ENCODE results near the gene CDRT15L2.
"Not testable (repeated sequence)": the region's sequence is repeated elsewhere in the genome, so short reads cannot be mapped to it uniquely, and the experiment has no call there.

CDRT15L2 gene

DNA sequence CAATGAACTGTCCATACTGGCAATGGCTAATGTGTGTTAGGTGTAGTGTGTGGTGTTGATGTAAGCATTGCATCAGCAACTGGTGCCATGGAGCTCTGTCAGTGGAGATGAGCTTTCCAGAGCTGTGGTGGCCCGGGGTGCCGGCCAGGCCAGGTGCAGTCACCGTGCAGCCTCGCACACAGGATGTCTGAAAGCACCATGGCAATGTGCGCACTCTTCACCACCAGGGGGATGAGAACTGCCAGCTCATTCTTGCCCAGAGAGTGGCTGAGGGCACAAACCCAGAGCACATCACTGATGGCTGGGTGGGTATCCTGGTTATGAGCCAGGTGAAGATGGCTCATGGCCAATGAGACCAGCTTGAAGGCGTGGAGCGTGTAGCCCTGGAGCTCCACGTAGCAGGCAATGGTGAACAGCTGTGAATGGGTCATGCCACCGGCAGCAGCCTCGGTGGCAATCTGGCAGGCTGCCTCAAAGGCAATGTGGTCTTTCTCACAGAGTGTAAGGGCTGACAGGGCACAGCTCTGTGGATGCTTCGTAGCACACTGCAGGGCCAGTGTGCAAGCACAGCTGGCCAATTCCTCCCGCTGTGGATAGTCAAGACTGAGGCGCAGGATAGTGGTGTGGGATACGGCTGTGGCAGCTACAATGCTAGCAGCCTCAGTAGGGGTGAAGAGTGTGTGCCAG lies 4.5 kb downstream of the CDRT15L2 start:
- peak; percentile 62 for DNase-seq

DNA sequence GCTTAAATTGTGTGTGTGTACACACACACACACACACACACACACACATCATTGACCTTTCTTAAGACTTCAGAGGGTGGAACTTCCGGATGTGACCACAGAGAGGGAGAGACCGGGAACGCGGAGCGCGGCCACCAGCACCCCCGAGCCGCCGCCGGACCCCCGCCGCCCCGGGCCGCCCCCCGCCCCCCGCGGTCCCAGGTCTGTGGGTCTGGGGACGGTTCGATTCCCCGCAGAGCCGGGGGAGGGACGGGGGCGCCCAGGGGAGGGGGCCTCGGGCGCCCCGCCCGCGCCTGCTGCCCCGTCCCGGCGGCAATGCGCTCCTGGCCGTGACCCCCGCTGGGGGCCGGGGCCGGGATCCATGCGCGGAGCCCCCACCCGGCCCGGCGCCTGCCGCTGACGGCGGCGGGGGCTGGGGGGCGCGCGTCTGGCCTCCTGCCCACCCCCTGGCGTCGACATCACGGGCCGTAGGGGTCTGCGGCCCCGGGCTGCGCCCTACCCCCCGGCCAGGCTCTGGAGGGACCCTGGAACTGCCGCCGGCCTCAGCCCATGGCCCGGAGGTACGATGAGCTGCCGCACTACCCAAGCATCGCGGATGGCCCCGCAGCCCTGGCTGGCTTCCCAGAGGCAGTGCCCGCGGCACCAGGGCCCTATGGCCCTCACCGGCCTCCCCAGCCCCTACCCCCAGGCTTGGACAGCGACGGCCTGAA lies 9.4 kb downstream of the CDRT15L2 start:
- not testable (repeated sequence) for DNase-seq

DNA sequence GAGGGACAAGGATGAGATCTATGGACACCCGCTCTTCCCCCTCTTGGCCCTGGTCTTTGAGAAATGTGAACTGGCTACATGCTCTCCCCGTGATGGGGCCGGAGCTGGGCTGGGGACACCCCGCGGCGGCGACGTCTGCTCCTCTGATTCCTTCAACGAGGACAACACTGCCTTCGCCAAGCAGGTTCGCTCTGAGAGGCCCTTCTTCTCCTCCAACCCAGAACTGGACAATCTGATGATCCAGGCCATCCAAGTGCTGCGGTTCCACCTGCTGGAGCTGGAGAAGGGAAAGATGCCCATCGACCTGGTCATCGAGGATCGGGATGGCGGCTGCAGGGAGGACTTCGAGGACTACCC lies 9.9 kb downstream of the CDRT15L2 start:
- not testable (repeated sequence) for DNase-seq

DNA sequence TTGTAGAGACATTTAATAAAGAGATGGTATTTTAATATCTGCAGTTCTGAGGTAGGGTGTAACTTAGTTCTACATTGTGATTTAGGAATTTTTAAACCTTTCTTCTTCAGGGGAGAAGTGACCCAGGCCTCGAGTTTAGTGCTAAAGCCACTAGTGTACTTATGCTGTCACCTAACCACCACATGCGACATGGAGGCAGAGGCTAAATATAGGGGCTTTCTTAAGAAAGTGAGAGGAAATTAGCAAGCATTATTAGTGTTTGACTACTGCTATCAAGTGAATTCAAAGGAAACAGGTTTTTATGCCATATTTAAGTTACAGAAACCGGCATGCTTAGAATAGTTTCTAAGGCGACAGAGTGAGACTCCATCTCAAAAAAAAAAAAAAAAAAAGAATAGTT lies 11.5 kb downstream of the CDRT15L2 start:
- DNase-seq: not testable (repeated sequence)

DNA sequence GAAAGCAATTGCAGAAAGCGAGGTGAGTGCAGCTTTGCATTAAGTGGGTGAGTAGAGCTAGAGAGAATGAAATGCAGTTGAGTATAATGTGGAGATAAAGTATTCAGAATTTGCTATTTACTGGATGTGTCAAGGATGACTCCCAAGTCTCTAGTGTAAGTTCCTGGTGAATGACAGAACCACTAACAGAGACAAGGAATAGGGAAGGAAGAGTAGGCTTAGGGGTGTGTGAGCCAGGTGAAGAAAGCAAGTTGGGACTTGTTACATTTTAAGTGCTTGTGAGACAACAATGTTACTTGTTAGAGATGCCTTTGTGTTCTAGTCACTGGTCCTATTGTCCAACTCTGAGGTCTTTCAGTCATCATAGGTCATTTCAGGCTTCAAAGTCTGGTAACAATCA lies 26.0 kb downstream of the CDRT15L2 start:
- not testable (repeated sequence) for DNase-seq

DNA sequence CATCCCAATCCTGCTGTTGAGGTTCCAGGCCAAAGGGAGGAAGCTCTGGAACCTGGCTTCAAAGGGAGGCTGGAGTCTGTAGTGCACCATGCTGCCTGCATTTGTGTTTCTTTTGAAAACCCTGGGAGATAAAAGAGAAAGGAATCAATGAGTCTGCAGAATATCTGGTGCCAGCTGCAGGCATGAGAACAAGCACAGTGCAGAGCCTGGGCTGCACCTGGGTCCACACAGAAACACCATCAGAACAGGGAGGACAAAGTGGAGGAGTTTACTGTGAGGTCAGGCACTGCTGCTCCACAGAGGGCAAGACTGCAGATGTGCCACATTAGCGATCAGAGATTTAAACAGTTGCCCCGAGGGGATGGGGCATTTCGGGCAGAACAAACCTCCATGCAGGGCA lies 30.0 kb downstream of the CDRT15L2 start:
- not testable (repeated sequence) for DNase-seq

DNA sequence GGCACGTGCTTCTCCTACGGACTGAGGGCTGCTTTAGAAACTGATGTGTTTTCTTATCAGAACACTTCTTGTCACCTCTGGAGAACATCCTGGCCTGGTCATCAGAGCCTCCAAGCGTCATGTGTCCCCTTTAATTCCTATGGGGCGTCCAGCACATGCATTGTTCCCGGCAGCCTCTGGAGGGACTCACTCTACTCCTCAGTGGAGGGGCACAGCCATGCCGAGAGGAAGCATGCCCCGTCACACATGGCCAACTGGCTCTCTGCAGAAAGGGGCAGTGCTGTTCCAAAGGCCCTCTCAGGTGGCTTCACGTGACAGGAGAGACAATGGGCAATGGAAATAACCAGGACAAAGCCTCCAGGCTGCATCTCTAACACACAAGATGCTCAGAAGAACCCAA lies 31.8 kb downstream of the CDRT15L2 start:
- no peak for DNase-seq

DNA sequence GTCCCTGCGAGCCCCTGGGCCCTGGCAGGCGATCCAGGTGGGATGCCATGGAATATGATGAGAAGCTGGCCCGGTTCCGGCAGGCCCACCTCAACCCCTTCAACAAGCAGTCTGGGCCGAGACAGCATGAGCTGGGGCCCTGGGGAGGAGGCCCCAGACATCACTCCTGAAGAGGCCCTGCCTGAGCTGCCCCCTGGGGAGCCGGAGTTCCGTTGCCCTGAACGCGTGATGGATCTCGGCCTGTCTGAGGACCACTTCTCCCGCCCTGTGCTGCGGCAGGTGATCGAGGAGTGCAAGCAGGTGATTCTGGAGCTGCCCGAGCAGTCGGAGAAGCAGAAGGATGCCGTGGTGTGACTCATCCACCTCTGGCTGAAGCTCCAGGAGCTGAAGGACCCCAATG lies 33.1 kb downstream of the CDRT15L2 start:
- DNase-seq: no peak

DNA sequence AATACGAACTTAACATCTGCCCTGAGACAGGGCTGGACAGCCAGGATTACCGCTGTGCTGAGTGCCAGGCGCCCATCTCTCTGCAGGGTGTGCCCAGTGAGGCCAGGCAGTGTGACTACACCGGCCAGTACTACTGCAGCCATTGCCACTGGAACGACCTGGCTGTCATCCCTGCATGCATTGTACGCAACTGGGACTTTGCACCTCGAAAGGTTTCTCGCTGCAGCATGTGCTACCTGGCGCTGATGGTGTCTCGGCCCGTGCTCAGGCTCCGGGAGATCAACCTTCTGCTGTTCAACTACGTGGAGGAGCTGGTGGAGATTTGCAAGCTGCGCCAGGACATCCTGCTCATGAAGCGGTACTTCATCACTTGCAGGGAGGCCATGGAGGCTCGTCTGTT lies 33.7 kb downstream of the CDRT15L2 start:
- no peak for DNase-seq

DNA sequence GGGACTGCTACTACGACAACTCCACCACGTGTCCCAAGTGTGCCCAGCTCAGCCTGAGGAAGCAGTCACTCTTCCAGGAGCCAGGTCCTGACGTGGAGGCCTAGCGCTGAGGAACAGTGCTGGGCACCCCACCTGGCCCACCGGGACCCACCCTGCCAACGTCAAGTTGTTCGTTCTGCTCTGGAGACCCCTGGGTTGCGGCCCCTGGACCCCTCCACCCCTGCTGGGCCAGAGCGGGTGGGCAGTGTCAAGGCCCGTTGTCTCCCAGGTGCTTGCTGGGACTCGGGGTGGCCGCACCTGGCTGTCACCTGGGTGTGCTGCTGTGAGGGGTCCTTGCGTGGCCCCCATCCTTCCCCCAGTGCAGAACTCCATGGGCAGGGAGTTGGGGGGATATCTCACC lies 34.4 kb downstream of the CDRT15L2 start:
- no peak for DNase-seq

DNA sequence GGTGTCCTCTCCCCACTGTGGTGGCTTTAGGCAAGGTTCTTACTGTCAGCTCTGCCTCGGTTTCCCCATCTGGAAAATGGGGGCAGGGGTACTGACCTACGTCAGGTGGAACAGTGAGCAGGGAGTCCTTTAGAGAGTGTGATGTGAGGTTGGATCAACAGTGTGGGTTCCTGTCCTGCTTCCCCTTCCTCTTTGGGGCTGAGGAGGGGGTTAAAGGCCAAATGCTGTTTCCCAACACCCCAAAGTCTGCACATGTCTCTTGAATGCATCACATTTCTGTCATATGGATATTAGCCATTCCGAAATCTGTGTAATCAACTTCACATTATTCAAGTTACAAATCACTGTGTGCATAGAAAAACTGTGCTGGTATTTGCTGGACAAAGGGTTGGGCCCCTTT lies 35.9 kb downstream of the CDRT15L2 start:
- not testable (repeated sequence) for DNase-seq
